ENCODE measurements around the gene IQUB.
"Not testable (repeated sequence)": the region's sequence is repeated elsewhere in the genome, so short reads cannot be mapped to it uniquely, and the experiment has no call there.

The IQUB gene

DNA sequence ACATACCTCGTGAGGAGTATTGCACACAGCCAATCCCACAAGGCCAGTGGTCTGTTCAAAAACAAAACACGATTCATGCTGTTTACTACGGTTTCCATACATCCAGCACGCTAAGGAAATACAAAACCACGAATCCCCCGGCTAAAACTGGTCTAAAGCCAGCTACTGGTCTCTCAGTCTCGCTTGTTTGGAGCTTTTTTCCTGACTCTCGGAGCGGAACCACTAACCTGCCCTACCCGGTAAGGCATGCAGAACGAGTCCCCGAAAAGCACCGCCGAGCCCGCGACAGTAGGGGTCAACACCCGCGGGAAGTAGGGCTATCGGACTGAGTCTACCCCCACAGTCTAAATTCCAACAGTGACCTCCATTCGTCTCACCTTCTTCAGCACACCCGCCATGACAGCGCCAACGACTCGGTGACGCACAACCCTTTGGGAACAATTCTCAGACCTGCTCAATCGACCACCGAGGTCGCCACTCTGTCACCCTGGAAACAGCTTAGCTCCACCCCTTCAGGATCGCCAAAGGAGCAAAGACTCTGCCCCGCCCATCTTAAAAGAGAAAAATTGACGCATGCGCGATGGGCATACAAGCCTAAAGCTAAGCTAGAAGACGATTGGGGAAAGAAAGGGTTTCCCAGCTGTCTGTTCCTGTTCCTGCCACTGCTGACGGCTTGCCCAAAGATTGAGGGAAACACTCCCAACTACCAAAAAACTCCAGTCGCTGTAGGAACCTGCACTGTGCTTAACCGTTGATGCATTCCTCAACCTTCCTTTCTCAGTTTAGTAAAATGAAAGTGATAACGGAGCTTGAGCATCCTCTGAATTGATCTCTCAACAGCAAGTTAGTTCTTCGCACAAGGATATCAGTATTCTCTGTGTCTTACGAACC lies 23.2 kb upstream of the IQUB start, which contains the start of gene NDUFA5:
Gene NDUFA5, minus strand, starts transcription at position 421 of the 891 bp plus-strand sequence. Its CDS starts 23 bp downstream, at position 398.
- Mint-ChIP-seq H3K27ac (no peak within 1 kb of the TSS), H3K4me1 (ENCODE audit: low read depth) (peaks cover 6% of the 10 kb centered on the region), H3K27me3 (peaks cover 16% of the 10 kb centered on the region), H3K9me3 (no peaks in the 10 kb centered on the region), H3K36me3 (ENCODE audit: low read depth) (peaks cover 11% of the 10 kb centered on the region), H3K4me3 (no peak within 1 kb of the TSS)
- intact Hi-C loops (cut with micrococcal nuclease): loop anchor here (1.0 to 2.0 kb wide), 2 partner anchors 23 to 191 kb away; partner anchors contain the start of genes IQUB and WASL

- Mint-ChIP-seq H3K4me1 (ENCODE audit: low read depth) (peaks cover 6% of the 10 kb centered on the region), H3K9me3 (no peaks in the 10 kb centered on the region), H3K27ac (no peak overlapping the region), H3K36me3 (ENCODE audit: low read depth) (peaks cover 18% of the 10 kb centered on the region), H3K27me3 (peaks cover 16% of the 10 kb centered on the region), H3K4me3 (no peak overlapping the region)
- intact Hi-C loops (cut with micrococcal nuclease): loop anchor here (1.0 to 2.0 kb wide), 2 partner anchors 23 to 192 kb away; partner anchors contain the start of genes IQUB and WASL
Measured at GRCh38 chr7:123557016-123557397, 22.6 kb upstream of the IQUB start.

- intact Hi-C loops (cut with micrococcal nuclease): no loop called here
- Mint-ChIP-seq H3K27me3 (peaks cover 11% of the 10 kb centered on the region), H3K4me3 (no peak overlapping the region), H3K9me3 (no peaks in the 10 kb centered on the region), H3K4me1 (ENCODE audit: low read depth) (peaks cover 9% of the 10 kb centered on the region), H3K36me3 (ENCODE audit: low read depth) (peaks cover 30% of the 10 kb centered on the region), H3K27ac (no peak overlapping the region)
Measured at GRCh38 chr7:123555484-123555883, 21.1 kb upstream of the IQUB start.

DNA sequence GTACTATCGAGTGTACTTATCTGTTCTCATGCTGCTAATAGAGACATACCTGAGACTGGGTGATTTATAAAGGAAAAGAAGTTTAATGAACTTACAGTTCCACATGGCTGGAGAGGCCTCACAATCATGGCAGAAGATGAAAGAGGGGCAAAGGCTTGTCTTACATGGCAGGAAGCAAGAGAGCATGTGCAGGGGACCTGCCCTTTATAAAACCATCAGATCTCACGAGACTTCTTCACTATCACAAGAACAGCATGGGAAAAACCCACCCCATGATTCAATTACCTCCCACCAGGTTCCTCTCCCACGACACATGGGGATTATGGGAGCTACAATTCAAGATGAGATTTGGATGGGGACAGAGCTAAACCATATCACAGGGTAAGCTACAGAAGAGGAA lies 18.8 kb upstream of the IQUB start:
- peaks cover 16% of the 10 kb centered on the region for H3K4me1 Mint-ChIP-seq (ENCODE audit: low read depth)
- no peaks in the 10 kb centered on the region for H3K27me3 Mint-ChIP-seq
- H3K9me3 Mint-ChIP-seq: no peaks in the 10 kb centered on the region
- H3K27ac Mint-ChIP-seq: no peak overlapping the region
- H3K36me3 Mint-ChIP-seq (ENCODE audit: low read depth): peaks cover 53% of the 10 kb centered on the region
- intact Hi-C loops (cut with micrococcal nuclease): no loop called here
- no peak overlapping the region for H3K4me3 Mint-ChIP-seq

- Mint-ChIP-seq H3K4me1 (ENCODE audit: low read depth) (peaks cover 16% of the 10 kb centered on the region), H3K36me3 (ENCODE audit: low read depth) (peaks cover 58% of the 10 kb centered on the region), H3K4me3 (no peak overlapping the region), H3K27ac (no peak overlapping the region), H3K27me3 (no peaks in the 10 kb centered on the region), H3K9me3 (no peaks in the 10 kb centered on the region)
- intact Hi-C loops (cut with micrococcal nuclease): no loop called here
Measured at GRCh38 chr7:123552641-123553040, 18.2 kb upstream of the IQUB start.

- H3K27me3 Mint-ChIP-seq; intact Hi-C loops (cut with micrococcal nuclease); H3K4me3 Mint-ChIP-seq; H3K9me3 Mint-ChIP-seq; H3K27ac Mint-ChIP-seq: not testable (repeated sequence)
- peaks cover 63% of the 10 kb centered on the region for H3K36me3 Mint-ChIP-seq (ENCODE audit: low read depth)
- H3K4me1 Mint-ChIP-seq (ENCODE audit: low read depth): peaks cover 16% of the 10 kb centered on the region
Measured at GRCh38 chr7:123552134-123552533, 17.7 kb upstream of the IQUB start.

- Mint-ChIP-seq H3K27ac (no peak overlapping the region), H3K27me3 (no peaks in the 10 kb centered on the region), H3K4me1 (ENCODE audit: low read depth) (peaks cover 16% of the 10 kb centered on the region), H3K36me3 (ENCODE audit: low read depth) (peaks cover 69% of the 10 kb centered on the region), H3K9me3 (no peaks in the 10 kb centered on the region), H3K4me3 (no peak overlapping the region)
- intact Hi-C loops (cut with micrococcal nuclease): no loop called here
Measured at GRCh38 chr7:123548406-123548805, 14.0 kb upstream of the IQUB start.

GRCh38 chr7:123539871-123540270 lies 5.5 kb upstream of the IQUB start:
- Mint-ChIP-seq H3K9me3 (no peaks in the 10 kb centered on the region), H3K27ac (no peak overlapping the region), H3K4me3 (no peak overlapping the region), H3K4me1 (ENCODE audit: low read depth) (peaks cover 6% of the 10 kb centered on the region), H3K36me3 (ENCODE audit: low read depth) (peaks cover 21% of the 10 kb centered on the region), H3K27me3 (no peaks in the 10 kb centered on the region)
- intact Hi-C loops (cut with micrococcal nuclease): loop anchor here (5.0 kb wide), 1 partner anchor 1387 kb away; the partner anchor contains the start of gene POT1

DNA sequence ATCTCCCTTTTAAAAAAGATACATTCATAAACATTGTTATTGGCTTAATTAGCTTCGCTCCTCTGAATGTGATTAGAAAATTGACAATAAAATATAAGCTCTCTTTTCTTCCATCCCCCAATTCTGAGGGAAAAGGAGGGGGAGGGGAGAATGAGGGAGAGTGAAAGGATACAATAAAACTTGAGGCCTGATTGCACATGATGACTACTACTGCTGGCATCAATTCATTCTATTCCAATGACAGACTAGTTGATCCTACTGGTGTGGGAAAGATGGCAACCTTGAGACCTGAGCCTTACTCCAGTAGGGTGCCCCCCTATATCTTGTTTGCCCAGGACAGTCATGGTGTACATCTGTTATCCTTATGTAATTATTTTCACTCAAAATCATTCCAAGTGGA lies 4.5 kb upstream of the IQUB start:
- Mint-ChIP-seq H3K36me3 (ENCODE audit: low read depth) (peaks cover 26% of the 10 kb centered on the region), H3K9me3 (no peaks in the 10 kb centered on the region), H3K4me3 (no peak overlapping the region), H3K27me3 (peaks cover 5% of the 10 kb centered on the region), H3K4me1 (ENCODE audit: low read depth) (peaks cover 9% of the 10 kb centered on the region), H3K27ac (no peak overlapping the region)
- intact Hi-C loops (cut with micrococcal nuclease): loop anchor here (5.0 kb wide), 1 partner anchor 1388 kb away; the partner anchor contains the start of gene POT1

DNA sequence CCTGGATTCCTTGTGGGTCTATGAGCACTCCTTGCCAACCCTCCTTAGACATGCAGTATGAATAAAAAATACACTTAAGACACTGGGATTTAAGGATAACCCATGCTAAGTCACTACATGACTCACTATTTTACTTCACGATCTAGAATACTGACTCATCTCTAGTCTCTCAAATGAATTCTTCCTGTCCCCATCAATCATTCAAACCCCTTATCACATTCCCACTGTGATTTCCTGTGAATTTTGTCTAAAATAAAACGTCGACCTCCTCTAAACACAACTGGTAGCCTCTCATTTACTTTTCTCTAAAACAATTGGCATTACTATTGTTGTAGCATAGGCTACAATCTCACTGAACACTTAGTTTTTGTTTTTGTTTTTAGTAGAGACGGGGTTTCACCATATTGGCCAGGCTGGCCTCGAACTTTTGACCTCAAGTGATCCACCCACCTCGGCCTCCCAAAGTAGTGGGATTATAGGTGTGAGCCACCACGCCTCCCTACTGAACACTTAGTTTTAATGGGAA lies 3.9 kb upstream of the IQUB start:
- Mint-ChIP-seq H3K27ac (no peak overlapping the region), H3K4me3 (no peak overlapping the region), H3K27me3 (peaks cover 11% of the 10 kb centered on the region), H3K9me3 (no peaks in the 10 kb centered on the region), H3K36me3 (ENCODE audit: low read depth) (peaks cover 23% of the 10 kb centered on the region), H3K4me1 (ENCODE audit: low read depth) (peaks cover 11% of the 10 kb centered on the region)
- intact Hi-C loops (cut with micrococcal nuclease): loop anchor here (5.0 kb wide), 1 partner anchor 1389 kb away; the partner anchor contains the start of gene POT1

DNA sequence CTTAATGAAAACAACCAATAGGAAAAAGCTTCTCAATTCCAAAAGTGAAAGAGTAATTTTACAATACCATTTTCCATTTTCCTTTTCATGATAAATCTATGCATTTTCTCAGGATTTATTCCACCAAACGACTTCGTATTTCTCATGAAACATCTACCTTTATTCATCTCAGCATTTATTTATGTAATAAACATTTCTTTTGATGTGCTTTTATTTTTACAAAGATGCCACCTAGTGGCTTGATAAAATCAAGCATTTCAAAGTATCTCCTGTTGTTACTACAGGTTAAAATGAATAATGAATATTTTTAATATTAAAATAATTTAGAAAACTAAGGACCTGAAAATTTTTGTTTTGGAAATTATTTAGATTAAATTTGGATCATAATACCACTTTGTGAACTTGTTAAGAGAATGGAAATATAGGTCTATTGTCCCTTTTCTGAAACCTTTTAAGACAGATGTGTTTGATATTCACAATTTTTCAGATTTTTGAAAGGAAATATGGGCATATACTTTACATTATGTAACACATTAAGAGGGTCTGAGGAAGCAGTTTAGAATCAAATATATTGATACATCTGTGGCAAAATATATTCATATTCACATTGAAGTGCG lies 2.7 kb upstream of the IQUB start:
- no peaks in the 10 kb centered on the region for H3K9me3 Mint-ChIP-seq
- H3K27ac Mint-ChIP-seq: no peak overlapping the region
- H3K4me1 Mint-ChIP-seq (ENCODE audit: low read depth): peaks cover 16% of the 10 kb centered on the region
- peaks cover 20% of the 10 kb centered on the region for H3K27me3 Mint-ChIP-seq
- H3K4me3 Mint-ChIP-seq: no peak overlapping the region
- intact Hi-C loops (cut with micrococcal nuclease): loop anchor here (5.0 kb wide), 1 partner anchor 1390 kb away; the partner anchor contains the start of gene POT1
- peaks cover 18% of the 10 kb centered on the region for H3K36me3 Mint-ChIP-seq (ENCODE audit: low read depth)

DNA sequence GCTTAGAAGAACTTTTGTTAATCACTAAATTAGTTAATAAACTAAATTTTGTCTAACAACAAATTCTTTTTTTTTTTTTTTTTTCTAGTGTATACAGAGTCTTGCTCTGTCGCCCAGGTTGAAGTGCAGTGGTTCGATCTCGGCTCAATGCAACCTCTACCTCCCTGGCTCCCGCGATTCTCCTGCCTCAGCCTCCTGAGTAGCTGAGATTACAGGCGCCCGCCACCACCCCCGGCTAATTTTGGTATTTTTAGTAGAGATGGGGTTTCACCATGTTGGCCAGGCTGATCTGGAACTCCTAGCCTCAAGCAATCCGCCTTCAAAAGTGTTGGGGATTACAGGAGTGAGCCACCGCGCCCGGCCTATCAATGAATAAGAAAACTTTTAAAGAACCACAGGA lies 1.1 kb upstream of the IQUB start:
- H3K27ac Mint-ChIP-seq: no peak overlapping the region
- intact Hi-C loops (cut with micrococcal nuclease): loop anchor here (2.0 to 5.0 kb wide), 2 partner anchors 213 to 1392 kb away; partner anchors contain the start of genes POT1 and WASL
- peaks cover 17% of the 10 kb centered on the region for H3K4me1 Mint-ChIP-seq (ENCODE audit: low read depth)
- peaks cover 28% of the 10 kb centered on the region for H3K27me3 Mint-ChIP-seq
- no peak overlapping the region for H3K4me3 Mint-ChIP-seq
- no peaks in the 10 kb centered on the region for H3K9me3 Mint-ChIP-seq
- H3K36me3 Mint-ChIP-seq (ENCODE audit: low read depth): peaks cover 13% of the 10 kb centered on the region

DNA sequence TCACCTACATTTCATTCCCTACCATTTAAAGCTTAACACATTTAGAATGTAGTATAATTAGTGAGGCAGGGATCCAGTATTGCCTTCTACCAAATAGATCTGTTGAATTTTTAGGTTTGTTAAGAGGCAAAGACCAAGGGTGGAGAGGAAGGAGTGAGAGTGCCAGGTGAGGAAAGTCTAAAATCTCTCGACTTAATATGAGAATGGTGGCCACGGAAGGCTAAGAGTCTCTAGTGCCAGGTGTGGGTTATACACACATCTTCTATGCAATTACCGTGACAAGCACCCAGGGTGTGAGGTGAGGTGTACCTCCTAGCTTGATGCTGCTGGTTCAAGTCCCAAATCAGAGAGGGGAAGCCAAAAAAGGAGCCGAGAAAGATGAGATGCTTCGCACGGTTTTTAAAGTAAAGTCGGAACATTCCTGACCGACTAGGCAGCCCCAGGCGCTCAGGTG lies 439 bp downstream of the IQUB start:
- peak overlapping the region; percentile 99 for H3K27ac Mint-ChIP-seq
- H3K27me3 Mint-ChIP-seq: peaks cover 36% of the 10 kb centered on the region
- no peaks in the 10 kb centered on the region for H3K9me3 Mint-ChIP-seq
- intact Hi-C loops (cut with micrococcal nuclease): loop anchor here (1.0 to 2.0 kb wide), 2 partner anchors 23 to 215 kb away; partner anchors contain the start of genes NDUFA5 and WASL
- H3K4me3 Mint-ChIP-seq: peak overlapping the region; percentile 95
- peaks cover 17% of the 10 kb centered on the region for H3K4me1 Mint-ChIP-seq (ENCODE audit: low read depth)
- H3K36me3 Mint-ChIP-seq (ENCODE audit: low read depth): peaks cover 7% of the 10 kb centered on the region

DNA sequence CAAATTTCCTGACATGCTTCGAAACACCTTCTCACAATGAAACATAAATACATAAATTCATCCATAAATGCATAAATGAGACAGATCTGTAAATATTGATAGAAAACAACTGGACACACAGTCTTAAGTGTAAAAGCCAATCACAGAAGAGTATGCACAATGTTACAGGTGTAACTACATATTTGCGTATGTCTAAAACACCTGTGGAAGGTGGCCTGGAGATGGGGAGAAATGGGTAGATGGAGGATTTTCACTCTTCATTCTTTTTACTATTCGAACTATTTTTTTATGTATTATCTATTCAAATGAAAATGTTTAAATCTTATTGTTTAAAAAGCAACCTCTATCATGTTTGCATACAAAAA lies 860 bp downstream of the IQUB start:
- Mint-ChIP-seq H3K4me3 (no peak overlapping the region), H3K27ac (no peak overlapping the region), H3K4me1 (ENCODE audit: low read depth) (peaks cover 16% of the 10 kb centered on the region), H3K36me3 (ENCODE audit: low read depth) (peaks cover 7% of the 10 kb centered on the region), H3K27me3 (peaks cover 36% of the 10 kb centered on the region), H3K9me3 (no peaks in the 10 kb centered on the region)
- intact Hi-C loops (cut with micrococcal nuclease): no loop called here

Data from dendritic cell treated with granulocyte-macrophage colony-stimulating factor and Interleukin-4, amounts not matched to agents 40 ng/mL and 50 ng/mL, for 4 days (primary cell).